Measurements from ENCODE around the gene HNMT. TPM values are rescaled to one million over a fixed set of nuclear protein-coding genes. Genes with fewer than 3 reads are reported as not detected.
A peak's percentile ranks its signal among the peaks of the same experiment; 100 is the strongest.

Gene HNMT
- total RNA-seq, 2 experiments from 2014 or later = 0.78 TPM; not detected in 1

GRCh38 chr2:138028538-138028937, 64.3 kb downstream of the HNMT start:
- Histone ChIP-seq H3K9me3 (ENCODE audit: control insufficient read depth in 1 of 2, insufficient read depth in 1 of 2, low read length in 2 of 2) (peaks cover 0 to 1% of the 10 kb centered on the region in 2 experiments), H3K4me1 (ENCODE audit: insufficient read depth, low read length) (no peaks in the 10 kb centered on the region), H3K27ac (ENCODE audit: low read depth in 1 of 2, low read length in 2 of 2) (no peak overlapping the region), H3K4me3 (ENCODE audit: low read length) (no peak overlapping the region), H3K36me3 (ENCODE audit: insufficient read depth, low read length) (no peaks in the 10 kb centered on the region), H3K27me3 (ENCODE audit: control insufficient read depth in 1 of 2, insufficient read depth in 2 of 2, low read length in 2 of 2) (no peaks in the 10 kb centered on the region)
- TF ChIP-seq, protein P1, sequence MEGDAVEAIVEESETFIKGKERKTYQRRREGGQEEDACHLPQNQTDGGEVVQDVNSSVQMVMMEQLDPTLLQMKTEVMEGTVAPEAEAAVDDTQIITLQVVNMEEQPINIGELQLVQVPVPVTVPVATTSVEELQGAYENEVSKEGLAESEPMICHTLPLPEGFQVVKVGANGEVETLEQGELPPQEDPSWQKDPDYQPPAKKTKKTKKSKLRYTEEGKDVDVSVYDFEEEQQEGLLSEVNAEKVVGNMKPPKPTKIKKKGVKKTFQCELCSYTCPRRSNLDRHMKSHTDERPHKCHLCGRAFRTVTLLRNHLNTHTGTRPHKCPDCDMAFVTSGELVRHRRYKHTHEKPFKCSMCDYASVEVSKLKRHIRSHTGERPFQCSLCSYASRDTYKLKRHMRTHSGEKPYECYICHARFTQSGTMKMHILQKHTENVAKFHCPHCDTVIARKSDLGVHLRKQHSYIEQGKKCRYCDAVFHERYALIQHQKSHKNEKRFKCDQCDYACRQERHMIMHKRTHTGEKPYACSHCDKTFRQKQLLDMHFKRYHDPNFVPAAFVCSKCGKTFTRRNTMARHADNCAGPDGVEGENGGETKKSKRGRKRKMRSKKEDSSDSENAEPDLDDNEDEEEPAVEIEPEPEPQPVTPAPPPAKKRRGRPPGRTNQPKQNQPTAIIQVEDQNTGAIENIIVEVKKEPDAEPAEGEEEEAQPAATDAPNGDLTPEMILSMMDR (IDR thresholded peaks at IDR 0.05) = no peak
- no peak overlapping the region for H3K27ac Mint-ChIP-seq
- H3K4me3 Mint-ChIP-seq = no peak overlapping the region
- ChIA-PET POLR2A (no interaction called here), CTCF (no interaction called here)
- no peaks in the 10 kb centered on the region for H3K36me3 Mint-ChIP-seq (ENCODE audit: low read depth)
- H3K9me3 Mint-ChIP-seq = no peaks in the 10 kb centered on the region
- intact Hi-C loops (cut with DNase I, micrococcal nuclease) = no loop called here
- DNase-seq (peak in 3 of 14 experiments; percentile 2 to 48 (median 39)), ATAC-seq (ENCODE audit: poor library complexity) (no peak)
- no peaks in the 10 kb centered on the region for H3K4me1 Mint-ChIP-seq (ENCODE audit: low read depth)
- peaks cover 4% of the 10 kb centered on the region for H3K27me3 Mint-ChIP-seq

GRCh38 chr2:138029276-138029675, 65.0 kb downstream of the HNMT start:
- Mint-ChIP-seq H3K9me3 (no peaks in the 10 kb centered on the region), H3K27ac (no peak overlapping the region), H3K4me1 (ENCODE audit: low read depth) (no peaks in the 10 kb centered on the region), H3K27me3 (peaks cover 4% of the 10 kb centered on the region), H3K4me3 (no peak overlapping the region), H3K36me3 (ENCODE audit: low read depth) (no peaks in the 10 kb centered on the region)
- POLR2A ChIA-PET = no interaction called here
- Histone ChIP-seq H3K4me3 (ENCODE audit: low read length) (no peak overlapping the region), H3K36me3 (ENCODE audit: insufficient read depth, low read length) (no peaks in the 10 kb centered on the region), H3K27ac (ENCODE audit: low read depth in 1 of 2, low read length in 2 of 2) (no peak overlapping the region), H3K27me3 (ENCODE audit: control insufficient read depth in 1 of 2, insufficient read depth in 2 of 2, low read length in 2 of 2) (no peaks in the 10 kb centered on the region), H3K4me1 (ENCODE audit: insufficient read depth, low read length) (no peaks in the 10 kb centered on the region), H3K9me3 (ENCODE audit: control insufficient read depth in 1 of 2, insufficient read depth in 1 of 2, low read length in 2 of 2) (peaks cover 0 to 4% of the 10 kb centered on the region in 2 experiments)
- TF ChIP-seq, protein P1 (IDR thresholded peaks at IDR 0.05) = no peak
- CTCF ChIA-PET = no interaction called here
- ATAC-seq (ENCODE audit: poor library complexity) = no peak
- intact Hi-C loops (cut with DNase I, micrococcal nuclease) = no loop called here
- no peak for DNase-seq

DNA sequence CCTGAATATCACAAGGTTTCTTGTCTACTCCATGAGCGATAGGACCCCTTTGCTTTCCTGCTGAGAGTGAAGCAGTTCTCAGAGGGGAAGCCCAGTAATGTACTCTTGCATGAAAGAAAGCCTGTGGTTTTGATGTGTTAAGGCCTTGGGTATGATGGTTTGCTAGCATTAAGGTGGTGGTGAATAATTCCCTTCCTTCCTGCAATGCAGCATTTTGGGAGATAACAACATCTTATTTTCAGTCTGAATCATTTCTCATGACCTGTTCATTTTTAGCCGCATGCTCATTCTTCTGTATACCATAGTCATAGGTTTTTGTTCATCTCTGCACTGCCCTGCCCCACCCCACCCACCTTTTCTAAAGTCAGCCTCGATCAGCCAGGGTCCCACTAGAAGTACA, 66.2 kb downstream of the HNMT start:
- Mint-ChIP-seq H3K9me3 (no peaks in the 10 kb centered on the region), H3K27ac (no peak overlapping the region), H3K4me3 (no peak overlapping the region), H3K27me3 (peaks cover 4% of the 10 kb centered on the region), H3K4me1 (ENCODE audit: low read depth) (no peaks in the 10 kb centered on the region), H3K36me3 (ENCODE audit: low read depth) (no peaks in the 10 kb centered on the region)
- Histone ChIP-seq H3K27me3 (ENCODE audit: control insufficient read depth in 1 of 2, insufficient read depth in 2 of 2, low read length in 2 of 2) (no peaks in the 10 kb centered on the region), H3K36me3 (ENCODE audit: insufficient read depth, low read length) (no peaks in the 10 kb centered on the region), H3K9me3 (ENCODE audit: control insufficient read depth in 1 of 2, insufficient read depth in 1 of 2, low read length in 2 of 2) (peaks cover 0 to 4% of the 10 kb centered on the region in 2 experiments), H3K4me3 (ENCODE audit: low read length) (no peak overlapping the region), H3K27ac (ENCODE audit: low read depth in 1 of 2, low read length in 2 of 2) (no peak overlapping the region), H3K4me1 (ENCODE audit: insufficient read depth, low read length) (no peaks in the 10 kb centered on the region)
- intact Hi-C loops (cut with DNase I, micrococcal nuclease) = no loop called here
- TF ChIP-seq, protein P1 (IDR thresholded peaks at IDR 0.05) = no peak
- POLR2A ChIA-PET = no interaction called here
- DNase-seq (no peak), ATAC-seq (ENCODE audit: poor library complexity) (no peak)
- CTCF ChIA-PET = no interaction called here
